SK-N-MC (cell line): Measurements from ENCODE around the gene TCF12.

Source experiments
- DNase-seq: peaks from one replicate; pipeline ENCODE4 v3.0.0-alpha.2; 2011; ENCODE audit warnings: low read depth, low spot score
- H3K27ac ChIP-seq: fragments of 200-600 bp; sonication (generic); 2 replicates; pipeline ENCODE4 v1.5.1; 2016; ENCODE audit warnings: mixed run types
- H3K36me3 ChIP-seq: fragments of 200-600 bp; sonication (generic); 2 replicates; pipeline ENCODE4 v1.6.1; 2017; ENCODE audit warnings: antibody characterized with exemption, low read length, mixed read lengths; ENCODE audit not compliant: insufficient read depth
- H3K4me3 ChIP-seq: fragments of 200-600 bp; sonication (generic); 2 replicates; pipeline ENCODE4 v1.5.1; 2016
- H3K9ac ChIP-seq: fragments of 200-600 bp; sonication (generic); 2 replicates; pipeline ENCODE4 v1.8.0; 2017; ENCODE audit warnings: mixed run types, mixed read lengths; ENCODE audit not compliant: insufficient read length
- H3K9me3 ChIP-seq: fragments of 200-600 bp; sonication (generic); 2 replicates; pipeline ENCODE4 v1.6.1; 2017; ENCODE audit warnings: low read depth, mild to moderate bottlenecking, antibody characterized with exemption, low read length, moderate library complexity, mixed read lengths
- EZH2 ChIP-seq: fragments of 200-600 bp; sonication (generic); IDR thresholded peaks from one replicate; pipeline ENCODE4 v1.6.1; 2017; ENCODE audit warnings: antibody characterized with exemption
- FOXP2 ChIP-seq: optimal IDR thresholded peaks from 2 replicates; pipeline ENCODE3; 2011; ENCODE audit warnings: mild to moderate bottlenecking, moderate library complexity; ENCODE audit not compliant: insufficient read depth; ENCODE audit errors: extremely low read length, control extremely low read depth
- POLR2AphosphoS5 ChIP-seq: IDR thresholded peaks from 2 replicates; pipeline ENCODE4 v1.6.1; 2012; ENCODE audit warnings: mild to moderate bottlenecking, low read depth, low read length, borderline replicate concordance

TCF12 gene

DNA sequence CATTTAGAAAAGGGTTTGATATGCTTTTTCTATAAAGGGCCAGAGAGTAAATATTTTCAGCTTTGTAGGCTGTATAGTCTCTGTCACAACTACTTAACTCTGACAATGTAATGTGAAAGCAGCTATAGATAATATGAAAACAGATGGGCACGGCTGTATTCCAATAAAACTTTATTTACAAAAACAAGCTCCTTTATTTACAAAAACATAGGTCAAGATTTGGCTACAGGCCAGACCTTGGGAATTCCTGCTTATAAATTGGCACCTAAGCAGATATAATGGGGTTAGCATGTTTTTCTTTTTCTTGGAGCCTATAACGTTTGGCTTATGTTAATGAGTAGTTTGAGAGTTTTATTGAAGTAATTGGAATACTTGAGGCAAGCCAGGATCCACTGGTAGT is 338.5 kb downstream of the TCF12 start:
- peaks cover 56% of the 10 kb centered on the region for H3K36me3 ChIP-seq
- no peak for TF ChIP-seq EZH2
- TF ChIP-seq POLR2AphosphoS5, result no peak
- no peak for TF ChIP-seq FOXP2
- H3K4me3 ChIP-seq, result no peak overlapping the region
- H3K9me3 ChIP-seq, result no peaks in the 10 kb centered on the region
- H3K9ac ChIP-seq, result no peak overlapping the region
- DNase-seq, result no peak
- H3K27ac ChIP-seq, result no peak overlapping the region

DNA sequence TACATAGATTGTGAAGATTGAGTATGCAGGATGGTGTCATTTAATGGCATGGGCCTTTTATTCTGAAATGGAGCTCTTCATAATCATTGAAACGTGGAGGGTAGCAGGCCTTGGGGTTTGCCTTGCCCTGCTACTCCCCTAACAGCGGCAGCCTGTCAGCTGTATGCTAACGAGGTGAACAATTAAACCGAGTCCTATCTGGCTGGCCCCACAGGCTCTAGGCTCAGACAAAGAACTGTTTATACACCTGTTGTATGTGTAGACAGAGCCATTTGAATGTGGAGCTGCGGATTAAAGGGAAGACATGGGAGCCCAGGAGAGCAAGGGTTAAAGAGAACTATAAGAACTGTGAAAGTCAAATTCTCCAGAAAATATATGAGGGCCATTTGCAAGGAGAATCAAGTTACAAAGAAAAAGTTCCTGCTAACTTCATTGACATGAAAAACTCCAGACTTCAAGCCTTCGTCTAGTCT is 341.2 kb downstream of the TCF12 start:
- Histone ChIP-seq H3K9ac (no peak overlapping the region), H3K9me3 (no peaks in the 10 kb centered on the region), H3K27ac (peak overlapping the region; percentile 40; the same call in 1 of the 2 replicates), H3K36me3 (peaks cover 54% of the 10 kb centered on the region), H3K4me3 (peak overlapping the region; percentile 22)
- DNase-seq, result no peak
- TF ChIP-seq FOXP2 (no peak), POLR2AphosphoS5 (no peak), EZH2 (no peak)

DNA sequence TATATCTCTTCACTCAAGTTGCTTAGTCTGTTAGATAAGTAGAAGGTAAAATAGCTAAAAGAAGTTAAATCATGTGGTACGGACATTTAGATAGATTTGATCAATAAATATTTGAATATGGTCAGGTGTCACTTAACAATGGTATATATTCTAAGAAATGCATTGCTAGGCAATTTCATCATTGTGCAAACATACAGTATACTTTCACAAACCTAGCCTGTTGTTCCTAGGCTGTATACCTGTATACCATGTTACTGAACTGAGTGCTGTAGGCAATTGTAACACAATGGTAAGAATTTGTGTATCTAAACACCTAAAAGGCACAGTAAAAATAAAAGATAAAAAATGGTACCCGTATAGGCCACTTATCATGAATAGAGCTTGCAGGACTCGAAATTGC is 345.1 kb downstream of the TCF12 start:
- DNase-seq, result no peak
- Histone ChIP-seq H3K9ac (no peak overlapping the region), H3K27ac (no peak overlapping the region), H3K9me3 (no peaks in the 10 kb centered on the region), H3K36me3 (peaks cover 59% of the 10 kb centered on the region), H3K4me3 (no peak overlapping the region)
- no peak for TF ChIP-seq EZH2

DNA sequence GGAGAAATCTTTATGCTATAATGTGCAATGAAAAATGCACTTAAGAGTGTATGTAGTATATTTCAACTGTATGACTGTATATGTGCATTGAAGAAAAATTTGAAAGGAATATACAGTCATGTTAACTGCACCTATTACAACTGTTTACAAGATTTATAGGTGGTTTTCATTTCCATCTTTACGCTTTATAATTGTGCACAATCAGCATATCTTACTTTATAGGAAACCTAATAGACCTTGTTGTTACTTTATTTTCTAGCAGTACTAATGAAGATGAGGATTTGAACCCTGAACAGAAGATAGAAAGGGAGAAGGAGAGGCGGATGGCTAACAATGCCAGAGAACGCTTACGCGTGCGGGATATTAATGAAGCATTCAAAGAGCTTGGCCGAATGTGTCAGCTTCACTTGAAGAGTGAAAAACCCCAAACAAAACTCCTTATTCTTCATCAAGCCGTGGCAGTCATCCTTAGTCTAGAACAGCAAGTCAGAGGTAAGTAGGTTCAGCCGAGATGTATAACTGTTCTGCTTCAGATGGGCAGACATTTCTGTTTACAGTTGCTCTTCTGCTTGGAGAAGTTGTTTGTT is 354.4 kb downstream of the TCF12 start:
- Histone ChIP-seq H3K9me3 (no peaks in the 10 kb centered on the region), H3K9ac (no peak overlapping the region), H3K4me3 (no peak overlapping the region), H3K36me3 (peaks cover 52% of the 10 kb centered on the region), H3K27ac (no peak overlapping the region)
- TF ChIP-seq POLR2AphosphoS5 (no peak), FOXP2 (no peak), EZH2 (no peak)
- DNase-seq, result no peak

DNA sequence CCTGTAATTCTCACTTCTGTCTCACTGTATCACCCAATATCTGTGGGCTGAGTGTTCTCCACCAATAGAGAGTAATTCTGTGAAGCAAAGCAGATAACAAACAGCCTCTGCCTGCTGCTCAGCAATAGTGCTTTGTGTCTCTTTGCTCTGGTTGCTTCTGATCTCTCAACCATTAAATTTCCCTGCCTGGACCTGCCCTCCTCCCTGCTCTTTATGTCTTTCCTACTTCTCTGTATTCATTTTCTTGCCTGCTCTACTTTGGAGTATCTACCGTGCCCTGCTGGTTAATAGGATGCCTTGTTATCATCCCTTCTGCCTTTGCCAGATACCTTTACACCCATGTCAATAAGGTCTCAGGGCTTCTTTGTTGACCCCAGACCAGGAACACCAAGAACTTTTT is 355.0 kb downstream of the TCF12 start:
- H3K36me3 ChIP-seq, result peaks cover 51% of the 10 kb centered on the region
- TF ChIP-seq FOXP2 (no peak), EZH2 (no peak), POLR2AphosphoS5 (no peak)
- no peak overlapping the region for H3K4me3 ChIP-seq
- no peak overlapping the region for H3K27ac ChIP-seq
- DNase-seq, result no peak
- no peaks in the 10 kb centered on the region for H3K9me3 ChIP-seq
- no peak overlapping the region for H3K9ac ChIP-seq

DNA sequence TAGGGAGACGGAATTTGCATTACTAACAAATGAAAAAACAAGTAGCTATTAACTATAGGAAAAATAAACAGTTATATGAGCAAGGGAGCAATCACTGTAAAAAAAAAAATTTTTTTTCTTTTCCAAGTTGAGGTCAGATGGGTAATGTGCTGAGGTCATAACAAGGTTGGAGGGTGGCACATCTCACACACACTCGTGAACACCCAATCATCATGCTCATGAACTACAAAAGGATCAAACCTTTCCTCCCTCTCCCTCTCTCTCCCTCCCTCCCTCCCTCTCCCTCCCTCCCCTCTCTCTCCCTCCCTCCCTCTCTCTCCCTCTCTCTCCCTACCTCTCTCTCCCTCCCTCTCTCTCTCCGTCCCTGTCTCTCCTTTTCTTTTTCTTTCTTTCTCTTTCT is 360.0 kb downstream of the TCF12 start:
- TF ChIP-seq EZH2 (no peak), FOXP2 (no peak), POLR2AphosphoS5 (no peak)
- no peak overlapping the region for H3K27ac ChIP-seq
- no peak for DNase-seq
- H3K4me3 ChIP-seq, result no peak overlapping the region
- no peaks in the 10 kb centered on the region for H3K9me3 ChIP-seq
- H3K36me3 ChIP-seq, result peaks cover 71% of the 10 kb centered on the region
- H3K9ac ChIP-seq, result no peak overlapping the region

DNA sequence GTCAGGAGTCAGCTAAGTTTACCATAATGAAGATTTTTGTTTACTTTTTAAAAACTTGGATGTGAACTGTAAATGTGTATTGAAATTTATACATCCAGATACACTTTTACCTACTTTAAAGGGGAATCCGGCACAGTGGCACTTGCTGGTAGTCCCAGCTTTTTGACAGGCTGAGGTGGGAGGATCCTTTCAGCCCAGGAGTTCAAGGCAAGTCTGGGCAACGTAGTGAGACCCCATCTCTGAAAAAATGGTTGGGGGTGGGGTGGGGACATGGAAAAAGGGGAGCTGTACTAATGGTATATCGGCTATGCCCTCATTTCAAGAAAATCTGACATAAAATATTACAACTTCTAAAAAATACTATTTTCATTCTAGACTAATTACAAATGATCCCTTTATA is 362.0 kb downstream of the TCF12 start:
- Histone ChIP-seq H3K9me3 (no peaks in the 10 kb centered on the region), H3K9ac (no peak overlapping the region), H3K4me3 (no peak overlapping the region), H3K36me3 (peaks cover 61% of the 10 kb centered on the region), H3K27ac (no peak overlapping the region)
- TF ChIP-seq POLR2AphosphoS5 (no peak), EZH2 (no peak), FOXP2 (no peak)
- DNase-seq, result no peak

DNA sequence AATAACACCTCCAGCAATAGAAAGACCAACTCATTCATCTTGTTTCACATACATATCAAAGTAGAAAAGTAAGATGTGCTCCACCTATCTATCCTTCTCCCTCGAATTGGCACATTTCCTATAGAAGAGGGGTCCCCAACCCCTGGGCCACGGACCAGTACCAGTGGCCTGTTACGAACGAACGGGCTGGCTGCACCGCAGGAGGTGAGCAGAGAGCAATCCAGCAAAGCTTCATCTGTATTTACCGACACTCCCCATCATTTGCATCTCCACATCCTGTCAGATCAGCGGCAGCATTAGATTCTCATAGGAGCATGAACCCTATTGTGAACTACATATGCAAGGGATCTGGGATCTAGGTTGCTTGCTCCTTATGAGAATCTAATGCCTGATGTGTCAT is 362.9 kb downstream of the TCF12 start:
- DNase-seq, result no peak
- H3K27ac ChIP-seq, result no peak overlapping the region
- H3K36me3 ChIP-seq, result peaks cover 62% of the 10 kb centered on the region
- no peak for TF ChIP-seq POLR2AphosphoS5
- no peak for TF ChIP-seq FOXP2
- TF ChIP-seq EZH2, result no peak
- H3K4me3 ChIP-seq, result no peak overlapping the region
- H3K9ac ChIP-seq, result no peak overlapping the region
- no peaks in the 10 kb centered on the region for H3K9me3 ChIP-seq

DNA sequence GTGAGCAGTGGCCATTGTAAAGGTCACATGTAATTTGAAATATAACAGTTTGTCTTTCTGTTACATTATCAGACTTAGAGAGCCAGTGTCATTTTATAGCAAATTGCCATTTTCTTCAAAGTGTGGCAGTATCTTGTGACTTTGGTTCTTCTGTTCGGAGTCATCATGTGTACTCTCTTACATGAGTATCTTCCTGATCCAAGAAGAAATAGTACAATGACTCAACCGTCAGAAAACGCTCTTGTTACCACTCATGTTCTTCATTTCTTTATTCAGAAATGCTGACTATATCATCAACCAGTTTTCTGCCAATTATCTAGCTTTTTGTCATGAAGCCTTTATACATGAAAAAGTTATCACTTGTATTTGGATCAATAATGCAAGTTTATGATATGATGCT is 364.2 kb downstream of the TCF12 start:
- no peak for TF ChIP-seq FOXP2
- TF ChIP-seq POLR2AphosphoS5, result no peak
- TF ChIP-seq EZH2, result no peak
- Histone ChIP-seq H3K9ac (no peak overlapping the region), H3K27ac (no peak overlapping the region), H3K4me3 (no peak overlapping the region), H3K9me3 (no peaks in the 10 kb centered on the region), H3K36me3 (peaks cover 73% of the 10 kb centered on the region)
- DNase-seq, result no peak
